Measurements from ENCODE around the gene PLA1A. TPM values are rescaled to one million over a fixed set of nuclear protein-coding genes. Genes with fewer than 3 reads are reported as not detected.
A peak's percentile ranks its signal among the peaks of the same experiment; 100 is the strongest.

Gene PLA1A
- total and polyA plus RNA-seq, 10 of the 15 experiments (the other 5 are each of a cell fraction or from before 2014, with no cell fraction given): 2.9 to 106 (median 4.8) TPM

DNA sequence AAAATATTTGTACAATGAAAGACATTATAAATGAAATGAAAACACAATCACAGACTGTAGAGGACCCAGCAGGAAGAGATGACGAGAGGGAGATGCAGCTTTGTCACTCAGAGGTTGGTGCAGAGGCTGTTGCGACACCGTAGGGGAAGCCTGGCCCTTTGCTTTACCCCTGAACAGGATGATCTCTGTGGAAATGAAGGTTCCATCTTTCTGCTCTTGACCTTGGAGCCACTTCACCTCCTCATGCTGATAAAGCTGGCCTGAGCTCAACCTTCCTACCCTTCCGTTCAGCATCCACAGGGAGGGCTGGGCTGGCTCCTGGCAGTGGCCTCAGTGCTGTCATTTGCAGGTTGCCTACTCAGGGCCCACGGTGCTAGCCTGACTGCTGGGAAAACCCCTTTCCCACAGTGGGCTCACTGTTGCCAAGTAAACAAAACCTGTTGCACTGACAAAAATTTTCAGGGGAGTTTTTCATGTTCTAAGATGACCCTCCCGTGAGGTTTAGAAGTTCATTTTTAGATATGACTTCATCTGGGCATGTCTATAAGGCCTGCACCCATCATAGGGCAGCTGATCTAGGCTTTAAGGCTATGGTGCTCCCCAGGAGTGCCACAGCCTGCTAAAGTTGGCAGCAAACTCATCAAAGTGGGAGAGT, 35.3 kb upstream of the PLA1A start (continued):
- TF ChIP-seq, protein P1, sequence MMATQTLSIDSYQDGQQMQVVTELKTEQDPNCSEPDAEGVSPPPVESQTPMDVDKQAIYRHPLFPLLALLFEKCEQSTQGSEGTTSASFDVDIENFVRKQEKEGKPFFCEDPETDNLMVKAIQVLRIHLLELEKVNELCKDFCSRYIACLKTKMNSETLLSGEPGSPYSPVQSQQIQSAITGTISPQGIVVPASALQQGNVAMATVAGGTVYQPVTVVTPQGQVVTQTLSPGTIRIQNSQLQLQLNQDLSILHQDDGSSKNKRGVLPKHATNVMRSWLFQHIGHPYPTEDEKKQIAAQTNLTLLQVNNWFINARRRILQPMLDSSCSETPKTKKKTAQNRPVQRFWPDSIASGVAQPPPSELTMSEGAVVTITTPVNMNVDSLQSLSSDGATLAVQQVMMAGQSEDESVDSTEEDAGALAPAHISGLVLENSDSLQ (IDR thresholded peaks at IDR 0.05): peak; percentile 86
- TF ChIP-seq FOXM1 (IDR thresholded peaks at IDR 0.05; ENCODE audit: low read depth, low read length) (peak; percentile 91), POLR2AphosphoS2 (IDR thresholded peaks at IDR 0.05; ENCODE audit: low read depth, low read length) (peak; percentile 84), TCF7 (IDR thresholded peaks at IDR 0.05; ENCODE audit: borderline replicate concordance) (peak; percentile 71), GATAD2B (conservative IDR thresholded peaks at IDR 0.05; ENCODE audit: low read depth) (peak; percentile 77; the same call in 1 of the 2 replicates), ESRRA (IDR thresholded peaks at IDR 0.05; ENCODE audit: low read length) (peak; percentile 42; the same call in 1 of the 2 replicates), SUZ12 (IDR thresholded peaks at IDR 0.05; ENCODE audit: unreplicated experiment) (no peak), NFYA (IDR thresholded peaks at IDR 0.05; ENCODE audit: borderline replicate concordance, low read depth, low read length) (no peak), TCF3 (IDR thresholded peaks at IDR 0.05; ENCODE audit: borderline replicate concordance, insufficient read depth, low read depth, low read length) (peak; percentile 34; the same call in 1 of the 2 replicates), FOXK2 (IDR thresholded peaks at IDR 0.05) (no peak), RCOR1 (conservative IDR thresholded peaks at IDR 0.05; ENCODE audit: low read depth, low read length) (no peak), RAD51 (IDR thresholded peaks at IDR 0.05) (peak; percentile 71), CEBPB (IDR thresholded peaks at IDR 0.05; ENCODE audit: borderline replicate concordance in 1 of 2, low read depth in 2 of 2, low read length in 2 of 2) (peak in 1 of 2 experiments; percentile 87; a peak in 2 of 4 replicates), CBX3 (IDR thresholded peaks at IDR 0.05; ENCODE audit: borderline replicate concordance, low read depth) (no peak), IKZF1 (conservative IDR thresholded peaks at IDR 0.05) (peak; percentile 86), ASH2L (IDR thresholded peaks at IDR 0.05; ENCODE audit: borderline replicate concordance, low read depth) (no peak), POLR2AphosphoS5 (IDR thresholded peaks at IDR 0.05; ENCODE audit: low read length) (peak; percentile 97), POLR2A (IDR thresholded peaks at IDR 0.05; ENCODE audit: low read depth, low read length) (peak; percentile 91), IRF4 (IDR thresholded peaks at IDR 0.05; ENCODE audit: low read depth, low read length) (0 out of 2 replicates have a peak, but pooled peaks have one; percentile 25), CHD1 (IDR thresholded peaks at IDR 0.05; ENCODE audit: low read depth, low read length) (0 out of 2 replicates have a peak, but pooled peaks have one; percentile 61), BCL11A (IDR thresholded peaks at IDR 0.05; ENCODE audit: low read depth, low read length) (no peak), BMI1 (IDR thresholded peaks at IDR 0.05; ENCODE audit: borderline replicate concordance) (peak; percentile 58; the same call in 1 of the 2 replicates), NFIC (IDR thresholded peaks at IDR 0.05; ENCODE audit: low read depth, low read length) (peak; percentile 92), EGR1 (IDR thresholded peaks at IDR 0.05; ENCODE audit: borderline replicate concordance in 1 of 2, low read depth in 2 of 2, low read length in 2 of 2) (no peak), ZNF274 (IDR thresholded peaks at IDR 0.05; ENCODE audit: insufficient read depth, insufficient read length) (no peak)
- TF ChIP-seq, protein P2, sequence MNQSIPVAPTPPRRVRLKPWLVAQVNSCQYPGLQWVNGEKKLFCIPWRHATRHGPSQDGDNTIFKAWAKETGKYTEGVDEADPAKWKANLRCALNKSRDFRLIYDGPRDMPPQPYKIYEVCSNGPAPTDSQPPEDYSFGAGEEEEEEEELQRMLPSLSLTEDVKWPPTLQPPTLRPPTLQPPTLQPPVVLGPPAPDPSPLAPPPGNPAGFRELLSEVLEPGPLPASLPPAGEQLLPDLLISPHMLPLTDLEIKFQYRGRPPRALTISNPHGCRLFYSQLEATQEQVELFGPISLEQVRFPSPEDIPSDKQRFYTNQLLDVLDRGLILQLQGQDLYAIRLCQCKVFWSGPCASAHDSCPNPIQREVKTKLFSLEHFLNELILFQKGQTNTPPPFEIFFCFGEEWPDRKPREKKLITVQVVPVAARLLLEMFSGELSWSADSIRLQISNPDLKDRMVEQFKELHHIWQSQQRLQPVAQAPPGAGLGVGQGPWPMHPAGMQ (IDR thresholded peaks at IDR 0.05; ENCODE audit: borderline replicate concordance): no peak
- TF ChIP-seq, protein P3, sequence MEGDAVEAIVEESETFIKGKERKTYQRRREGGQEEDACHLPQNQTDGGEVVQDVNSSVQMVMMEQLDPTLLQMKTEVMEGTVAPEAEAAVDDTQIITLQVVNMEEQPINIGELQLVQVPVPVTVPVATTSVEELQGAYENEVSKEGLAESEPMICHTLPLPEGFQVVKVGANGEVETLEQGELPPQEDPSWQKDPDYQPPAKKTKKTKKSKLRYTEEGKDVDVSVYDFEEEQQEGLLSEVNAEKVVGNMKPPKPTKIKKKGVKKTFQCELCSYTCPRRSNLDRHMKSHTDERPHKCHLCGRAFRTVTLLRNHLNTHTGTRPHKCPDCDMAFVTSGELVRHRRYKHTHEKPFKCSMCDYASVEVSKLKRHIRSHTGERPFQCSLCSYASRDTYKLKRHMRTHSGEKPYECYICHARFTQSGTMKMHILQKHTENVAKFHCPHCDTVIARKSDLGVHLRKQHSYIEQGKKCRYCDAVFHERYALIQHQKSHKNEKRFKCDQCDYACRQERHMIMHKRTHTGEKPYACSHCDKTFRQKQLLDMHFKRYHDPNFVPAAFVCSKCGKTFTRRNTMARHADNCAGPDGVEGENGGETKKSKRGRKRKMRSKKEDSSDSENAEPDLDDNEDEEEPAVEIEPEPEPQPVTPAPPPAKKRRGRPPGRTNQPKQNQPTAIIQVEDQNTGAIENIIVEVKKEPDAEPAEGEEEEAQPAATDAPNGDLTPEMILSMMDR (IDR thresholded peaks at IDR 0.05 in 2 of 3, conservative IDR thresholded peaks at IDR 0.05 in 1 of 3; ENCODE audit: control insufficient read depth in 2 of 3, extremely low read depth in 1 of 3, insufficient read depth in 1 of 3, low read depth in 3 of 3, low read length in 3 of 3): no peak

Data from GM12878 (cell line).